Suppressor macrophage treated with lipopolysaccharide for 1 hour (primary cell): ENCODE results near the gene VSIR.

Experiments used
- DNase-seq, 3 donors: peaks; one replicate each; pipeline ENCODE4 v3.0.0-alpha.2; 2020 to 2022

VSIR gene

GRCh38 chr10:71712572-71713134 is 60.7 kb downstream of the VSIR start:
- DNase-seq, result peak in 1 of 3 donors; percentile 37

DNA sequence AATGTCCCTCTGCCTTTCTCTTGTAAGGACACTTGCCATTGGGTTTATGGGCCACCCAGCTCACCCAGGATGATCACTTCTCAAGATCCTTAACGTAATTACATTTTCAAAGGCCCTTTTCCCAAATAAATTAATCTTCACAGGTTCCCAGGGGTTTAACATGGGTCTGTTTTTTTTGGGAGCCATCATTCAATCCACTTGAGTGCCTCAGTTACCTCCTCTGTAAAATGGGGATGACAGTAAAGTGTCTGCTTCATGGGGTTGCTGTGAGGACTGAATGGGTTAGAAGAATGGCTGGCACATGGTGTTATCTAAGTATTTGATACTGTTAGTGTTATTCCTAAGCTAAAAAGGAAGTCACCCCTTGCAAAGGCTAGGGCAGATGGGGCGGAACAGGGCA is 61.1 kb downstream of the VSIR start:
- no peak for DNase-seq

DNA sequence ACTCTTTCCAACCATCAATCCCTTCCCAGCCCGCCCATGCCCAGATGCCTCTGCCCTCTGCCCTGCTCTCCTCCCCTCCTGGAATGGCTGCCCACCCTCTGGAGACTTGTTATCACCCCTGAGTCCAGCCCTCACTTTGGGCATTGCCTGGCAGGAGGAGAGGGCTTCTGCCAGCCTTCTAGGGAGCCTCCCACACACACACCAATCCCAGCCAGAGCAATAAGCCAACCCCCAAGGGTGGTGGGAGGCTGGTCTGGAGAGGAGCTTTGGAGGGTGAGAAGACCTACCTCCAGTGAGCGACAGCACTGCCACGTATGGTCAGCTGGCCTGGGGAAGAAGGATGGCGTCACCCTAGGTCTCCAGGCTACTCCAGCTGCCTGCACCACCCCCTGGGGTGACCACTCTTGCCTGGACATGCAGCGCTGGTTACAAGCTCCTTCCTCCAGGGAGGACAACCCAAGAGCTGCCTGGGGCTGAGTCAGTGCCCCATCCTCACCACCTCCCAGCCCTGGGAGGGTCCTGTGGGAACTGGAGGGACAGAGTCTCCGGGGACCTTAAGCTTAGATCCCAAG is 62.2 kb downstream of the VSIR start:
- no peak for DNase-seq

GRCh38 chr10:71710519-71710918 is 62.8 kb downstream of the VSIR start:
- no peak for DNase-seq

- DNase-seq, result no peak
Measured at GRCh38 chr10:71708897-71709882, 64.1 kb downstream of the VSIR start.

- DNase-seq, result peak; percentile 53 to 71 (median 63)
Measured at GRCh38 chr10:71708301-71708703, 65.0 kb downstream of the VSIR start.

DNA sequence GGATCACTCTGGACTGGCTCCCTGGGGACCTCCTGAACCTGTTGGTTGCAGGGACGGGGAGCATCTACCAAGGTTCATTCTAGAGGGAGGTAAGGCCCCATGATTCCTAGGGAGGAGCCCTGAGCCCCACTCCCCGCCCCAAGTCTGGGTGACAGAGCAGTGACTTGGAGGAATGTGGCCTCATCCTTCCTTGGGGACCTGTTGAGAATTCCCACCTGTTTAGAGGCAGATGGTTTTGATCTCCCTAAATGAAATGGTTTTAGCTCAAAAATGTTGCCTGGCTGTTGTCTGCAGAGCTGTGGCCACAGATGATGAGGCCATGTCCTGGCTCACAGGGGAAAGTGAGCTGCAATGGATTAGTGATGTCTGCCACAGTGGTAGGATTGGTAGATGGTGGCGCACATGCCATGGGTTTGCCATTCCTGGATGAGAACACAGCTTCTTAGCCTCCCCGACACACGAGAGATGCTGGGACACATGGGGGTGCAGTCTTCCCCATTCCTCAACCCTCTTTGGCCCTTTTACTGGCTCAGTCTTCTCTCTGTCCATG is 66.0 kb downstream of the VSIR start:
- no peak for DNase-seq

GRCh38 chr10:71706216-71707121 is 66.9 kb downstream of the VSIR start:
- no peak for DNase-seq

- DNase-seq, result no peak
Measured at GRCh38 chr10:71705582-71705981, 67.7 kb downstream of the VSIR start.

DNA sequence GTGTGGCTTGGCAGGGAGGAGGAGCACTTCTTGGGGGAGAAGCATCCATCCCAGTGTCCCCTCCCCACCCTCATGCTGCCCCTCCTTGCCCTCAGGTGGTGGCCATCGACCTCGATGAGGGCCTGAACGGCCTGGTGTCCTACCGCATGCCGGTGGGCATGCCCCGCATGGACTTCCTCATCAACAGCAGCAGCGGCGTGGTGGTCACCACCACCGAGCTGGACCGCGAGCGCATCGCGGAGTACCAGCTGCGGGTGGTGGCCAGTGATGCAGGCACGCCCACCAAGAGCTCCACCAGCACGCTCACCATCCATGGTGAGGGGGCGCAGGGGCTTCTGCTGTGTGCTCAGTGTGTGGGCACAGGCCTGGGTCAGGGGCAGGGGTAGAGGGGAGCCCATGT is 68.5 kb downstream of the VSIR start:
- no peak for DNase-seq

GRCh38 chr10:71703577-71703976 is 69.7 kb downstream of the VSIR start:
- no peak for DNase-seq

- peak in 2 of 3 donors; percentile 20 to 31 for DNase-seq
Measured at GRCh38 chr10:71701496-71702132, 71.7 kb downstream of the VSIR start.

GRCh38 chr10:71700731-71701368 is 72.5 kb downstream of the VSIR start:
- DNase-seq, result no peak

- DNase-seq, result no peak
Measured at GRCh38 chr10:71698737-71699136, 74.6 kb downstream of the VSIR start.

DNA sequence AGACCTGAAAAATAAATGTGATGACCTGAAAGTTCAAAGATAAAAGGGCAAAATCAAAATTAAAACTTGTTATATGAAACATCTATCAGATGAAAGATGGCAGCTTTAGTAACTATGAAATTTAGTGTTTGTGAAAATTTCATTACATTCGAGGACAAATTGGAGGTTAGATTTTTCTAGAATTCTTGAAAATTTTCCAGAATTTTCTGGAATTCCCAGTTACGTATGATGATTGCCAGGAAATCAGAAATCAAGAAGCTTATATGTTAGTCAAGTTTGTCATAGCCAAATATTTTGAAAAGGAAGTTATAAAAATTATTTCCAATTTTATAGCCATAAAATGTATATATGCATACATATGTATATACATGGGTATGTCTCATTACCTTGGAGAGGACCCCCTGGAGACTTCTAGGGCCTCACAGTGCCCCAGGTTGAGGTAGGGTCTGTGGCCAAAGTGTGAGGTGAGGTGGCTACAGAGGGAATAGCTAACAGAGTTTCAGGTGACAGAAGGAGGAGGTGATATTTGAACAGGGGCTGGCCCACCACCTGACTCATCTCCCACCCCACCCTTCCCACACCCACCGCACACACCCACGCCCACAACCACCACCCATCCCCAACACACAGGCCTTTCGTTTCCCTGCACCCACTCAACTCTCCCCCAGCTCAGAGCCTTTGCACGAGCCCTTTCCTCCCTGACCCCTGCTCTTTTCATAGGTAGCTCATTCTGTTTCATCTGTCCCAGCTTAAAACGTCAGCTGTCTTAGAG is 75.2 kb downstream of the VSIR start:
- no peak for DNase-seq
